Amniotic epithelial cell (primary cell): ENCODE results near the gene MS4A15.
"Not testable (repeated sequence)": the region's sequence is repeated elsewhere in the genome, so short reads cannot be mapped to it uniquely, and the experiment has no call there.

Experiments
- DNase-seq: peaks from one replicate; pipeline ENCODE4 v3.0.0-alpha.2; 2010; ENCODE audit warnings: low read depth

The MS4A15 gene

DNA sequence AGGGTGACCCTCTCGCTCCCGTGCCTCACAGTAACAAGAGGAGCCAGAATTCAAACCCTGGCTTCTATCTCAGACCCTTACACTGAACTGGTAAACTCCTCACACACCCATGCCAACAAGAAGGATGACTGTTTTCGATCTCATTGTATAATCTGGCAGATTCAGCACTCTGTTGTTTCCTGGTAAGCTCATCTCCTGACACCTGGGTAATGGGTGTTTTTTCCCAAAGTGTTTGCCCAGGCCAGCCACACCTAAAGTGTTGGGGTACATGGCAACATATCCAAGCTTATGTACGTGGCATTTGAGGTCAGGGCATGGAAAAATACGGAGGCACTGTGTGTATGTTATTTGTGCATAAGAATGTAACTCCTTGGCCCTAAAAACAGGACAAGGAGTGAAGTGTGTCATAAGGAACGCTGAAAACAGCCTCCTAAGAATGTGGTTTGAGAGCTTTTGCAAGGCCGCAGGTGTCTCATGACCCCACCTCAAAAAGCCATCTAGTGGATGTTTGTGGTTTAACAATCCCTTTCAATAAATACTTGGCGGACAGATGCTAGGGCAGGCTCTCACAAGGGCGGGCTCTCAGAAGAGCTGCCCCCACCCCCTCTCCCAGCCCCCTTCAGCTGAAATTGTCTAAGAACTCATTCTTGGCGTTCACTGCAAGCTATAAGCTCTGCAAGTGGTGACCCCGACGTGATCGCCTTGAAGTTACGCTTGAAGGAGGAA lies at the start of gene MS4A15:
TSS of gene MS4A15 (plus strand) at position 561 of the 726 bp plus-strand sequence. CDS start 6,867 bp downstream, outside the sequence.
- DNase-seq, result peak; percentile 91

- DNase-seq, result no peak
Observed at GRCh38 chr11:60706931-60707330, 49.7 kb upstream of the MS4A15 start.

DNA sequence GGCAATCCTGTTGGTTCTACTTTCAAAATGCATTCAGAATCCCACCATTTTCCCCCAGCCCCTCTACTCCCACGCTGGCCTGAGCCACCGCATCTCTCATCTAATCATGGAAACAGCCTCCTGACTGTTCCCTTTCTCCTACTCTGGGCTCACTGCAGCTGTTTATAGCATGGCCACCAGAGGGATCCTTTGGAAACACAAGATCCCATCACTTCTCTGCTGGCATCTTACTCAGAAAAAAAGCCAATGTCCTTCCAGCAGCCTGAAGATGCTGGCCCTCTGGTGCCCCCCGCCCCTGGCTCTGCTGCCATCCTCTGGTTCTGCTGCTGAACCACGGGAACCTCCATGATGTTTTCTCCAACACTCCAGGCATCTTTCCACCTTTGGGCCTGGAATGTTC lies 46.2 kb upstream of the MS4A15 start:
- DNase-seq, result peak; percentile 26

GRCh38 chr11:60711276-60711675 lies 45.4 kb upstream of the MS4A15 start:
- peak; percentile 74 for DNase-seq

- DNase-seq, result not testable (repeated sequence)
Observed at GRCh38 chr11:60713423-60713822, 43.2 kb upstream of the MS4A15 start.

- no peak for DNase-seq
Observed at GRCh38 chr11:60717956-60718355, 38.7 kb upstream of the MS4A15 start.

DNA sequence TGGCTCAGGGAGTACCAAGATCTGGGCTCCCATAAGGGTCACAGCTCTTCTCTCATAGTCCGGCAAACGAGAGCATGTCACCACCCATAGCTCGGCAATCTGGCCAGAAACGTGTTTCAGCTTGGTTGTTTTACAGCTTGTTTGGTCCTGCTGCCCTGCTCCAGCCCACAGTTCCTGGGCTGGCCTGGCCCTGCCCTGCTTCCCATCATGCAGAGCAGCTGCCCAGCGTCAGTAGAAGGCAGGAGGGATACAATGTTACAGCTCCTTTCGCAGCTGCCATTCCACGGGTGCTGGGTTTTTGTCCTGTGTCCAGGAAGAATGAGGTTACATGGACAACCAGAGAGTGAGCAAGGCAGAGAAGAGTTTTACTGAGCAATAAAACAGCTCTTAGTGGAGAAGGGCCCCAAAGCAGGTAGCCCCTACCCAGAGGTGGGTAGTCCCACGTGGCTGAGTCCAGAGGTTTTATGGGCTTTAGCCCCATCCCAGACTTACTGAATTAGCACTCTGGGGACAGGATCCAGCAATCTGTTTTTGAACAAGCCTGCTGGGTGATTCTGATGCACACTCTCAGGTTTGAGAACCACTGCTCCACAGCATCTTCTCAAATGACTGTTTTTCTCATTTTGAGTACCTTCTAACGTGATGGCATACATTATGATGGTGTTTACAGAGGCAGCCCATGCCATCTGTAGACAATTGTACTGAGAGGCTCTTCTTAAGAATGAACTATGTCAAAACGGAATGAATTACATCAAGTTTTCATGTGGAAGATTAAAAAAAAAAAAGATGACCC lies 37.9 kb upstream of the MS4A15 start:
- no peak for DNase-seq

DNA sequence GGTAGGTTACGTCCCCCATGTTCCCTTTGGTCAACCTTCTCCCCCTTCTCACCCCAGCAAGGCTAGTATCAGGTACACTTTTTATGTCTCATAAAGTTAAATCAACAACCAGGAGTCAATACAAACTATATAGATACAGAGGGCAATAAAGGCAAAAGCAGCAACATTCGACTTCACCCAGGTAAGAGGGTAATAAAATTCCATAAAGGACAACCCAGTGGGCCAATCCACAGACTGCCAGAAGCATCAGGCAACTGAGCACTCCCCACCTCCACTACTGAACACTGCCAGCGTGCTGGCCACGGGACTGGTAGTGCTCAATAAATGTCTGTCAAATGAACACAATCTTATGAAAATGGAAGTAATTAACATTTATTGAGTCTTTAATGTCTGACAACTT lies 37.3 kb upstream of the MS4A15 start:
- DNase-seq, result no peak

DNA sequence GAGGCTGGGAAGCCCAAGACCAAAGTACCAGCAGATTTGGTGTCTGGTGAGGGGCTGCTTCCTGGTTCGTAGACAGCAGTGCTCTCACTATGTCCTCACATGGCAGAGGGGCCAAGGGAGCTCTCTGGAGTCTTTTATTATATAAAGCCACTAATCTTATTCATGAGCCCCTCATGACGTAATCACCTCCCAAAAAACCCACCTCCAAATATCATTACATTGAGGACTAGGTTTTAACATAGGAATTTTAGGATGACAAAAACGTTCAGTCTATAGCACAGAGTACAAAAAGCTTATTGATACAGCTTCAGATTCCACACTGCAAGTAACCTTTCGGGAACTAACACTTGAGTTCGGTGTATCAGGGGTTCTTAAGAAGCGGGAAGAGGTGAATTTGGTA lies 36.2 kb upstream of the MS4A15 start:
- no peak for DNase-seq

GRCh38 chr11:60724420-60724819 lies 32.2 kb upstream of the MS4A15 start, which contains the start of gene MS4A18:
Gene MS4A18, plus strand, starts transcription at chr11:60724720.
- DNase-seq, result no peak

DNA sequence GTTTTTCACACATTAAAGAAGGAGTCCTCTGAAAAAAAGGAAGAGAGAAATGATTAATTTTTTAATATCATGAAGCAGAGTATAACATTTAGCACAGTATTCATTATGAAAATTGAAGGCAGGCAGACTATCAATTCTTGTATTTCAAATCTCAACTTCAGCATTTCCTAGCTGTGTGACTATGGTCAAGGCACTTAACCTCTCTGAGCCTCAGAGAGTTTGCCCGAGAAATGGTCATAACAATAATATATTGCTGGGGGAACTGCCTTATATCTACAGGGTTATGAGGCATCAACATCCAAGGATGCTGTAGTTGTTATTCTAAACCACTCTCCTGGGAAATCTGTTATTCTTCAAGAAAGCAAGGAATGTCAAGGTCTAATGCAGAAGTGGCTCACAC lies 31.1 kb upstream of the MS4A15 start:
- DNase-seq, result peak; percentile 33

DNA sequence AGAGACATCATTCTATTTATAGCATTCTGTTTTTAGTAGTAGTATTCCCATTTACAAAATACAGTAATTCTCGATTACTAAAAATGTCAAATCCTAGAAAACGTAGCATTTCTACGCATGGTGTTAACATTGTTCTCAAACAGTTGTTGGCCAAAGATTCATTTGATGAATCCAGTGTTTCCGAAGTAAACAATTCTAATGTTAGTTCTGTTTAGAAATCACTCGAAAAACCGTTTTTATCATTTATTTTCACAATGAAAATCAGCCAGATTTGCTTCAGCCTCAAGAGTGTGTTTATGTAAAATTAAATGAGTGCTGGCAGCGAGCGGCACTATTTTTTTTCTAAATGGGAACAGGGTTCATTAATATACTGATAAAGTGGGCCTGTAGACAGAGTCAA lies 25.1 kb upstream of the MS4A15 start:
- no peak for DNase-seq

DNA sequence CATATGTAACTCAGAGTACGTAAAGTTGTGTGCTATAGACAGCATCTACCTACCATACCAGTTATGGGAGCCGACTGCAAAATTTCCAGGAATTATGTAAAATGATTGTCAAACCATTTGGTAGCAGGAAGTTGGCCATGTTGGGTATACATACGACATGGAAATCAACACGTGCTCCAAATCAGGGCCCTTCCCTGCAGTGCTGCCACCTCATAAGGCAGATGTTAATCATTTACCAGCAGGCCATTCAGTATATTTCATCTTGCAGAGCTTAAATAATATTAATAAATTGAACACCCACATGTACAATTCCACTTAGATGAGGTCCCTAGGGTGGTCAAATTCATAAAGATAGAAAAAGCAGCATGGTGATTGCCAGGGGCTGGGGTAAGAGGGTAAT lies 22.4 kb upstream of the MS4A15 start:
- no peak for DNase-seq

- no peak for DNase-seq
Observed at GRCh38 chr11:60739114-60739513, 17.6 kb upstream of the MS4A15 start.

- DNase-seq, result no peak
Observed at GRCh38 chr11:60740573-60740972, 16.1 kb upstream of the MS4A15 start.

GRCh38 chr11:60741421-60741820 lies 15.2 kb upstream of the MS4A15 start:
- DNase-seq, result no peak

GRCh38 chr11:60743058-60743457 lies 13.6 kb upstream of the MS4A15 start:
- DNase-seq, result no peak

- DNase-seq, result no peak
Observed at GRCh38 chr11:60744114-60744513, 12.6 kb upstream of the MS4A15 start.

GRCh38 chr11:60747359-60747873 lies 9.3 kb upstream of the MS4A15 start:
- DNase-seq, result no peak

DNA sequence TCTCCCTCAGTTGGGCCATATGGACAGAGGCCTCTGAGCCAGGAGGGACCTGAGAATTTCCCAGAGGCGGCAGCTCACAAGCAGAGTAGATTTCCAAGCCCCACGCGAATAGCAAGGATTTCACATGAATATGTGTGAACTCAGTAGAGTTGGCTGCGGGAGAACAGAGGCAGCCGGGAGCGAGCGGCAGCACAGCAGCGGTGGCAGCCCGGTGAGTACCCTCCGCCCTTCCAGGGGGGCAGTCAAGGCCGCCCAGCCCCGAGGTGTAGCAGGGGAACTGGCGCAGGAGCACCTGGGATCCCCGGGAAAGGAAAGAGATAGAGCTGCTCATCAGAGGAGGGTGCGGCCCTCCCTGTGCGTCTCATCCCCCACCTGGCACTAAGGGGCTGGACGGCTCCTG lies 8.4 kb upstream of the MS4A15 start:
- no peak for DNase-seq

DNA sequence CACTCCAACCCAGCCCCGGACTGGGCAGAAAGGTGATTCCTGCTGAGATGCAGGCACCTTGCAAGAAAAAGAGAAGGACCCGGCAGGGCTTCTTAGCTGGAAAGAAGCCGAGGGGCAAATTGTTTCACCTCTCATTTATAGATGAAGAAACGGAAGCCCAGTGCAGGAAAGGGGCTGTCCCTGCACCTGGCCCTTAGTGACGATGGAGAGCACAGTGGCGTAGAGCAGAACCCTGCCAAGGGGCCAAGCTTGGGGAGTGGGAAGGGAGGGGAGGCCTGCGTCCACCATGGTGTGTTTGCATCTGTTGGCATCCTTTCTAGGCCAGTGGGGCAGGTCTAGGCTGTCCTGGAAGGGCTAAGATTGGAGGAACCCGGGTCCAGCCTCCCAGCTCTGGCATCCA lies 7.8 kb upstream of the MS4A15 start:
- DNase-seq, result no peak

- DNase-seq, result no peak
Observed at GRCh38 chr11:60750911-60751310, 5.8 kb upstream of the MS4A15 start.

DNA sequence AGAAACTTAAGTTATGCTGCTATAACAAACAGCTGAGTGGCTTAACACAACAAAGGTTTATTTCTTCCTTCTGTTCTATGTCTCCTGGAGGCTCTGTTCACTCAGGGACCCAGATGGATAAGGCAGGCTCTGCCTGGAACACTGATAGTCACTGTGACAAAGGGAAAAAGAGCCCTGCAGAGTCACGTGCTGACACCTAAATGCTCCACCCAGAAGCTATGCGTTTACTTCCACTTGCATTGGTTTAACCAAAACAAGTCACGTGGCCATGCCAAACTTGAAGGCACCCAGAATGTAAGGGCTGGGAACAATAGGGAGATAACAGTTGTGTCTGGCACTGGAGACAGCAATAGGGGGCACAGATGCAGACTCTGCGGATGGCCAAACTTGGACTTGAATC lies 3.4 kb upstream of the MS4A15 start:
- DNase-seq, result no peak
